HG03460 (cell line): ENCODE data around the gene CNBP.
A peak's percentile ranks its signal among the peaks of the same experiment; 100 is the strongest.

ENCODE experiments used
- ATAC-seq: cut with Tn5 transposase; IDR thresholded peaks from one replicate; pipeline ENCODE4 v1.9.1; 2021; ENCODE audit not compliant: unreplicated experiment

The CNBP gene

DNA sequence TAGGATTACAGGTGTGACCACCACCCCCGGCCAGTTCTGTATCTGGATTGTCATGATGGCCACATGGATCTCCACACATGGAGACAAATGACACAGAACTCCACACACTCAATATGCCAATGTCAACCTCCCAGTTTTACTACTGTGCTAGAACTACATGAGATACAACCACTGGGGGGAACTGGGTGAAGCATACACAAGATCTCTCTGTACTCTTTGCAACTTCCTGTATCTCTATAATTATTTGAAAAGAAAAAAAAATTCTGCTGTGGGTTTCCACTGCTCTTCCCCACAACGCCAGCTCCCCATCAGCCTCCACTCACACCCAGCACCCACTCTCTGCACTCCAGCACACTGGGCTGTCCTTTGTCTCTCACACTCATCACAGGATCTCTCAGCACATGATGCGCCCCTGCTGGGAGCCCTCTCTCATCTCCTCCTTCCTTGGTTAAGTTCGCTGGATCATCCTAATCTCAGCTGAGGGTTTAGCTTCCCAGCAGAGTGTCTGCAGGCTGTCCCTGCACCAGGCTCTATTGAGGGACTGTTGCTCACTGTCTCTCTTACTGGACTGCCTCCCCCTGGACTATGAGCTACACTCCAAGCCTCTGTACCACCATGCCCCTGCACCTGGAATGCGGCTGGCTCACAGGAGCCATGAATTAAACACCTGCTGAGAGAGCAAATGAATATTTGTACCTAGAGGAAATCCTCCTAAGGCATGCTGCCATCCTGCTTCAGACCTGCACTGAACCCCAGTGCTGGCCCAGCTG, 51.4 kb downstream of the CNBP start:
- ATAC-seq: no peak

DNA sequence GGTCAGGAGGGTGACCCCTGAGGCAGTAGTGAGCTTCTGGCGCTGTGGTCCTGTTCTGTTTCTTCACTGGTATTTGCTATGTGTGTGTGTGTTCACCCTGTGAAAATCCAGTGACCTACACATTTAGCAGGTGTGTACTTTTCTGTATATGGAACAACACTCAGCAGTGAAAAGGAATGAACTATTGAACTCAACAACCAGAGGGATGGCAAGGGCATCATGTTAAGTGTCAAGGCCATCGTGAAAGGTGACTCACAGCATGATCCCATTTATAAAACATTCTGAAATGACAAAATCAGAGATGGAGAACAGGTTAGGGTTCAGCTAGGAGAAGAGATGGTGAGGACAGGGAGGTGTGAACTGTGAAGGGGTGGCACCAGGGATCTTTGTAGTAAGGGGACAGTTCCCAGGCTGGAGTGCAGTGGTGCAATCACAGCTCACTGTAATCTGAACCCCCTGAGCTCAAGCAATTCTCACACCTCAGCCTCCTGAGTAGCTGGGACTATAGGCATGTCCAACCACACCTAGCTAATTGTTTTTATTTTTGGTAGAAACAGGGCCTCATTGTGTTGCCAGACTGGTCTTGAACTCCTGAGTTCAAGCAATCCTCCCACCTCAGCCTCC, 52.1 kb downstream of the CNBP start:
- ATAC-seq: no peak

DNA sequence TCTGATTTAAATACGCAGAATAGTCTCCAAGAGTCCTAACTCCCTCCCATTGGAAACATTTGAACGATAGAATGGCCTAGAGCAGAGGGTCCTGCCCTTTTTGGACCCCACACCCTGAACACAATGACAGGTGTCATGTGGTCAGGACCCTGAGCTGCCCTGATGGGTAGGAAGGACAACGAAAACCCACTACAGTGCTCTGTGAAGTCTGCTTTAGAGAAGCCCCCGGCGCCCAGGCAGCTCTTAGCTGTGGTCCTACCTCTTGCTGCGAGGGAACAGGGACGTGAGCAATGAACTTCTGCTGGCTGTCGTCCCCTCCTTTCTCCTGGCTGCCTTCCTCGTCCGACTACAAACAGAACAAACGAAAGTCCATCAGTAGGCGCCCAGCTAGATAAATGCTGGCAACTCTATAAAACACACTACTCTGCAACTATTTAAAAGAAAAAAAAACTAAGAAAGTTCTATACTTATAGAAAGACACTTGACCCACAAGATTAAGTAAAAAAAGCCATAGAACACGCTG, 53.3 kb downstream of the CNBP start:
- no peak for ATAC-seq

DNA sequence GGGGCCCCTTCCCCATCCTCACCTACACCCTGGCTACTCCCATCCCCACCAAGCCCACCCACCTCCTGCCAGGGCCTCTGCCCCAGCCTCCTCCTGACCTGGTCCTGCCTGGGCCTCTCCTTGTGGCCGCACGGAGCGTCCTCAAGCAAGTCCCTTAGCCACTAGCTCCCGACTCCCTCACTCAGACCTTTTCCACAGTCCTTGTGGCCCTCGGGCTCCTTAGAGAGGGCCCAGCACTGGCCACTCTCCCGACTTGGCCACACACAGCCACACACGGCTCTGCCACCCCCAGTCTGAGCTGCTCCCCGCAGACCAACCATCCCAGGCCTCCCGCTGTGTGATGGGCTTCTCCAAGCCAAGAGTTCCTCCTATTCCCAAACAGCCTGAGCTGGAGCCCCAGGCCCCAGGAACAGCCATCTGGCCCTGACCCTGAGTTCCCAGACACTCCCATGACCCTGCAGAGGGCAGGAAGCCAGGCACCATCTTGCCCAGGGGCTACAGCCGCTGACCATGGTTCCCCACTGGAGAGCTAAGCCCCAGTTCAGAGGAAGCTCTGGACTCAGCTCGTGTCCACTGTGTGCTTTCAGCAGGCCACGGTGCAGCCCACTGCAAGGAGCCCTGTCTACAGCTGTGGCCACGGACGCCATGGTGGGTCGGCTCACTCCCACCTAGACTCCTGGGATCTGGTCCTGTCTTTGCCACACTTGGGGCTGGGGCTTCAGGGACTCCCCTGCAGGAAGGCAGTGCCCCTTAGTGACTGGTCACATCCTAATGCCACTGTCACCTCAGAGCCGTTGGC, 55.1 kb downstream of the CNBP start:
- ATAC-seq: no peak

DNA sequence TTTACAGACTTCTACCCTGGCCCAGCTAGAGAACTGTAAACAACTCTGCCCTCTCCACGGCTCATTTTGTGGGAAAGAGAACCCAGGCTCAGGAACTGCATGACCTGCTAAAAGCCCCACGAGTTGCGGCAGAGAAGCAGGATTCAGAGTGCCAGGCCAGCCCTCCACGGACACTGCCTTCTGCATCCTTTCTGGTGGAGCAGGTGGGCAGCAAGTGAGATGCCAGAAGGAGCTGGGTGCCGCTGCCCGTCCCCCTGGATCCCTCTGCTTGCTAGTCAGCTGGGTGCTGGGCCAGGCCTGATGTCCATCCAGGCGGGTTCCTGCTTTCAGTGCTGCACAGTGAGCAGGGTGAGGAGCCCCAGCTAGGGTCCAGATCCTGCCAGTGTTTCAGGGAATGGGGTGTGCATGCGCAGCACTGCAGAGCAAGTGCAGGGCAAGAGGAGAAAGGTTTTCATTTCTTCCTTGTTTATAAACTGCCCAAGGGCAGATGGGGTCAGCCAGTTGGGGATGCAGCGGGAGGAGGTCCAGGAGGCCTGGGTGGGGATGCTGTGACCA, 56.9 kb downstream of the CNBP start:
- ATAC-seq: no peak

DNA sequence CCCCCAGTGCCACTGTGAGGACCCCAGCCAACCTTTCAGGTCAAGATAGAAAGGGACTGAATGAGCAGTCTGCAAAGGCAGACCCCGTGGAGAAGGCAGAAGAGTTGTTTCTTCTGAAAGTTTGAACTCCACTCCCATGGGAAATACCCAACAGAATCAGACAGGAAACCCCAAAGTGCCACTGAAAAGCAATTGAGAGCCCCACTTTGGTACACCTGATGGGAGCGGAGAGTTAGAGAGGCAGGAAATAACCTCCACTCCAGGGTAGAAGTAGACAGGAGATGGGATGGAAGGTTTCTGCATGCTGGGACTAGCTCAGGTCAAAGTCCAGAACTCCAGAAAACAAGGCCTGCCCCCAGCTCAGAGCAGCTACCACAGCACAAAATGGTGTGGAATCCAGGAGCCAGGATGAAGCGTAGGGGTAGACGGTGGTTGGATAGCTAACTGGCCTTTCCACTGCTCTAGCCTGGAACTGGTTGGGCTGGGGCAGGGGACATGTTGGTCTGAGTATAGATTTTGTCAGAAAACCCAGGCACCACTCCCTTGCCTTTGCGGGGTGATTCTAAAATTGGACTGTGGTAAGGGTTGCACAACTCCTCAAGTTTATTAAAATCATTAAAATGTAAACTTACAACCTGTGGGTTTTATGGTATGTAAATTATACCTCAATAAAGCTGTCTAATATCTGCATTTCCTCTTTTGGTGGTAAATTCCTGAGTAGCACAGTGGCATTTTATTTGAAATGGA, 60.2 kb downstream of the CNBP start:
- no peak for ATAC-seq

DNA sequence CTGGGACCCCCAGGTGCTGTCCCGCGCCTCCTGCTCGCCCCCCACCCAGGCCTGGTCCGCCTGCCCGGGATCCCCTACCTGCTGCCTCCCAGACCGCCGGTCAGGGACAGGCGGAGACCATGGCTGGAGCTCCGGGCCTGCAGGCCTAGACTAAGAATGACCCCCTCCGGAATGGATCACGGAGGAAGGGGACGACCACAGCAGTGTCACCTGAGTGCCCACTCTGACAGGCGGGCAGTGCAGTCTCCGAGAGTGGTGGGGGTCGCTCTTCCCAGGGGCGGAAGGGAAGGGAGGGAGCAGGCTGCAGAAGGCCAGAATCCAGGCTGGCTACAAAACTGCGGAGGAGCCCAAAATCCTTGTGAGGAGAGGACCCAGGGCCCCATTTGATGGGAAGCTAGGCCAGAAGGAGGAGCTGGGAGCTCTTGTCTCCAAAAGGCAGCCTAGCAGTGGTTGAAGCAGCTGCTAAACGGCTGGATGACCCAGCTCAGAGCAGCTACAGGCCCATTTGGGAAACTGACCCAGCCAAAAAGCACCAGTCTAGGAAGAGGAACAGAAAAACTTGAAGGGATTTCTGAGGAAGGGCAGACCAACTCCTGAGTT, 61.2 kb downstream of the CNBP start:
- no peak for ATAC-seq

DNA sequence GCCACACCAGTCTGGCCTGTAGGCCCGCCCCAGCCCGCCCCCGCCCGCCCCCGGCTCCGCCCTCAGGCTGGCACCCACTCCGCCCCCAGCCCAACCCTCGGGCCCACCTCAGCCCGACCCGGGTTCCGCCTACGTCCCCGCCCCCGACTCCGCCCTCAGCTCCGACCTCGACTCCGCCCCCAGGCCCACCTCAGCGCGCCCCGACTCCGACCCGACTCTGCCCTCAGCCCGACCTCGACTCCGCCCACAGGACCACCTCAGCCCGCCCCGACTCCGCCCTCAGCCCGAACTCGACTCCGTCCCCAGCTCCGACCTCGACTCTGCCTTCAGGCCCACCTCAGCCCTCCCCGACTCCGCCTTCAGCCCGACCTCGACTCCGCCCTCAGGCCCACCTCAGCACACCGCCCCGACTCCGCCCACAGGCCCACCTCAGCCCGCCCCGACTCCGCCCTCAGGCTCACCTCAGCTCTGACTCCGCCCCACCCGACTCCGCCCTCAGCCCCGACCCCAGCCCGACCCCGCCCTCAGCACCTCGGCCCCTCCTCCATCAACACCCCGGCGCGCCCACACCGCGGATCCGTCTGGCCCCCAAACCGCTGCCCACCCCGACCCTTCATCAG, 61.8 kb downstream of the CNBP start, which contains the start of gene RAB43:
RAB43 (minus strand) TSS at position 13 of the 620 bp plus-strand sequence. CDS start 315 bp downstream, outside the sequence.
- ATAC-seq: peak; percentile 37

DNA sequence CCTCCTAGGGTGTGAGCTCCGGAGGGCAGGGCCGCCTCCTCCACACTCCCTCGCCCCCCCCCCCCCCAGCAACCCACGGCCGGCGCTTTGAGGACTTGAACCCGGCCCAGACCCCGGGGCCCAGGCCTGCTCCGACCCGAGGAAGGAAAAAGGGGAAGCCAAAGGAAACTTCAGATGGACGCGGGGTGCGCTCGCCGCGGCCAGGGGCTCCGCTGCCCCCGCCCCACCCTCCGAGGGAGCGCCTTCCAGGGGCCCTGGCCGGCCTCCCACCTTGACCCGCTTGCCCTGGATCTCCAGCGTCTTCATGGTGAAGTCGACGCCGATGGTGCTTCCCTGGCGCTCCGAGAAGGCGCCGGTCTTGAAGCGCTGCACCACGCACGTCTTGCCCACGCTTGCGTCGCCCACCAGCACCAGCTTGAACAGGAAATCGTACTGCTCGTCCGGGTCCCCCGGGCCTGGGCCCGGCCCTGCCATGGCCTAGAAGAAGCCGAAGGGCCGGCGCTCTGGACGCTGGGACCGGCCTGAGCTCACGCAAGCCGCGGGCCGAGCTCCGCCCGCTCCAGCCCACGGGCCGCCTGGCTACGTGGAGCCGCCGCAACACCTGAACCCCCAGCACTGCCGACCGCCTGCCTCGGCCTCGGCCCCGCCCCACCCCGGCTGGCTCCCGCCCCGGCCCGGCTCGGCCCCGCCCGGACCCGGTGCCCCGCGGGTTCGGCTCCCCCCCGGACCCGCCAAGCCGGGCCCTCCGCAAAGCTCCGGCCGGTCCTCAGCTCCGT, 62.5 kb downstream of the CNBP start:
- ATAC-seq: peak; percentile 0

DNA sequence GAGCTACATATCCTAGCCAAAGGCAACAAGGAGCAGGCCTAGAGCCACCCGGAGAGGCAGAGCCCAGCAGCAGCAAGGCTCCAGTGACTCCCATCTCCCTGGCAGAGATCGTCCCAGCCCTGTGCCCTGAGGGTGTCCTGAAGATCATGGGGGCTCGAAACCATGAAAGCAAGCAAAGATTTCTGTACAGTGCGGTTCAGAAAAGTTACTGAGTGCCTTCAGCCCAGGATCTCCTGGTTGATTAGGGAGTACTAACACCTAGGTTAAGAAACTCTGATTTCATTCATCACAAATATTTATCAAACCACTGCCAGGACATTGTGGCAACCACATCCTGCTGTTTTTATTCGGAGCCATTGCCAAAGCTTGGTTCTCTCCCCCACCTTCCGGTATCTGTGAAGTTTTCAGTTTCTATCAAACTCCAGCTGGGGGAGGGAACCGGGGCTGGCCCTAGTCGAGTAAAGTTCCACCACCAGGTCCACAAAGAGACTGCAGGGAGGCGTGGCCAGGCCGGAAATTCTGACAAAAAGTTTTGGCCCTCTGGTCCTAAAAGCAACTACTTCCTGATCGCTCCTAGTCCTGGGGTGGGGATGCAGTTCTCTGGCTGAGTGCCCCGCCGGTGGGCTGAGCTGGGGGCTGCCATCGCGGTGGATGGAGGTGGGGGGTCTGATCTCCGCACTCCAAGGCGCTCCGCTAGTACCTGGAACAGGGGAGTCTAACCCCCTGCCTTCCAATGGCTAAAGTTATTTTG, 63.3 kb downstream of the CNBP start:
- ATAC-seq: peak; percentile 68

DNA sequence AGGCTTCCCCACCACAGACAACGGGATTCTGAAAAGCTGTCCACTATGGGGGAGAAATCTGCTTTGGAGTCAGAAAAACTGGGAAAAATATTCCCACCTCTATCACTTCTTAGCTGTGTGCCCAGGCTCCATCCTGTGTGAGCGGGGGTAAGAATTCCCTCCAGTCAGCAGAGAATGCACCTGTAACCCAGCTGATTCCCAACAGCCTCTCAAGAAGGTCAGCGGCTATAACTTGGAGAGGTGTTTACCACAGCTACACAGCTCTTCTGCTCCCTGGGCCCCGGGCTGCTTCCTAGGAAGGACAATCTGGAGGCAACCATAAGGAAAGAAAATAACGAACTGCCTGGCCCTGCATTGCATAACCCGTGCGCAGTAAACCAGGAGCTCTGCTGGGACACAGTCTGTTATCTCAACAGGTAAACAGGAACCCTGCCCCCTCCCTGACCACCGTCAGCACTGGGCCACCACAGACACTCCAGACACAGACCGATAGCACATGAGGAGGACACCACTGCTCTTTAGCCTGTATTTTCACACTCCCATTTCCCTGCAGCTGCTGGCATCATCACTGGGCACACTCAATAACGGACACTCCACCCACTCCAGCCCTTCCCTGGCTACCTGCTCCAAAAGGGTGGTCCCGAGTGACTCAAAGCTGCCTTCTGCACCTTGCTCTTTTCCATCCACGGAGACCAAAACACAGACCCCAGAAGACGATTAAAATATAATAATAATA, 64.2 kb downstream of the CNBP start:
- no peak for ATAC-seq

DNA sequence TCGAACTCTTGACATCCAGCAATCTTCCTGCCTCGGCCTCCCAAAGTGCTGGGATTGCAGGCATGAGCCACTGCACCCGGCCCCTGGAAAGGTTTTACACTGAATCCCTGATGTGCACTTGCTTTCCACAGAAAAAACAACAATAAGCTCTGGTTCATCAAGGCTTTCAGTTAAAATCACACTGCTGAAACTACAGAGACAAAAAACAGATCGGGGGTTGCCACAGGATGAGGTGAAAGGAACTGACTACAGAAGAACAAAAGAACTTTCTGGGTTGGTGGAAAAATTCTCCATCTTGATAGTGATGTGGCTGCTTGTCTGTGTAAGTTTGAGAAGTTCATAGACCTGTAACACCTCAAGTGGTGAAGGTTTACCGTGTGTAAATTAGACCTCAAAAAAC, 65.0 kb downstream of the CNBP start:
- ATAC-seq: no peak
